GM12878 (cell line): ENCODE results near the gene VCAM1. TPM values are rescaled to one million over a fixed set of nuclear protein-coding genes. Genes with fewer than 3 reads are reported as not detected.

ENCODE experiments used
- ATAC-seq: fragments of 200-7000 bp; cut with Tn5 transposase; 3 replicates; pipeline ENCODE4 v1.9.1; 2020; ENCODE audit warnings: mild to moderate bottlenecking, moderate library complexity
- BruUV-seq: library from RNA; stranded (reverse); fragments of 400-500 nt; replicated peaks from 2 replicates; lab custom pipeline; 2021; lab: Mats Ljungman, UMichigan
- CTCF ChIA-PET: fragments of 300-600 bp; sonication (Branson Sonifier 250); formaldehyde crosslinking; extraction: SDS; loops from one replicate; lab custom pipeline; 2021; ENCODE audit warnings: inconsistent platforms; lab: Yijun Ruan, JAX
- POLR2A ChIA-PET: fragments of 350-600 bp; formaldehyde crosslinking; extraction: SDS; loops from one replicate; lab custom pipeline; 2021; ENCODE audit warnings: inconsistent platforms; lab: Charles Lee
- RAD21 ChIA-PET: fragments of 300-600 bp; sonication (Branson Sonifier 250); formaldehyde crosslinking; loops from one replicate; lab custom pipeline; 2023; ENCODE audit warnings: antibody characterized with exemption; ENCODE audit not compliant: unreplicated experiment; lab: Charles Lee
- SMC1A ChIA-PET: fragments of 300-600 bp; sonication (Branson Sonifier 250); formaldehyde crosslinking; loops from one replicate; lab custom pipeline; 2023; ENCODE audit not compliant: unreplicated experiment, uncharacterized antibody; lab: Charles Lee
- DNase-seq: peaks from one replicate; pipeline ENCODE4 v3.0.0-alpha.2; 2011; ENCODE audit warnings: low read depth, low spot score
- FAIRE-seq: peaks from 3 replicates; lab custom pipeline; 2011; peaks lifted over from hg19 to GRCh38; lab: Jason Lieb, UNC
- H2AFZ ChIP-seq: 2 replicates; pipeline ENCODE4 v1.6.0; 2011; ENCODE audit warnings: low read depth, low read length, control low read depth; ENCODE audit not compliant: control insufficient read depth
- H3K27ac ChIP-seq: 2 replicates; pipeline ENCODE4 v1.5.1; 2011; ENCODE audit warnings: control low read depth; ENCODE audit not compliant: control insufficient read depth, insufficient read depth
- H3K27me3 ChIP-seq, 2 experiments: replicated peaks in 1 of 2; 2 replicates each; pipeline versions ENCODE4 v1.6.0 to v1.6.1; 2011; ENCODE audit warnings: low read length in 1 of 2; ENCODE audit not compliant: control insufficient read depth in 2 of 2, insufficient read depth in 2 of 2
- H3K36me3 ChIP-seq, 2 experiments: 2 replicates each; pipeline ENCODE4 v1.5.1; 2011; ENCODE audit warnings: low read length in 1 of 2; ENCODE audit not compliant: control insufficient read depth in 2 of 2, insufficient read depth in 2 of 2
- H3K4me1 ChIP-seq: 2 replicates; pipeline ENCODE4 v1.6.1; 2011; ENCODE audit warnings: mild to moderate bottlenecking, low read length, moderate library complexity, mixed read lengths; ENCODE audit not compliant: control insufficient read depth, insufficient read depth
- H3K4me2 ChIP-seq: 2 replicates; pipeline ENCODE4 v1.6.0; 2011; ENCODE audit warnings: control low read depth; ENCODE audit not compliant: control insufficient read depth, insufficient read depth
- H3K4me3 ChIP-seq: fragments of 200-600 bp; sonication (generic); 2 replicates; pipeline ENCODE4 v1.5.1; 2016
- H3K79me2 ChIP-seq: 2 replicates; pipeline ENCODE4 v1.6.0; 2011; ENCODE audit warnings: low read length; ENCODE audit not compliant: control insufficient read depth, insufficient read depth
- H3K9ac ChIP-seq: 2 replicates; pipeline ENCODE4 v1.8.0; 2011; ENCODE audit warnings: low read length, control low read depth, mixed read lengths; ENCODE audit not compliant: control insufficient read depth, insufficient read depth
- H3K9me3 ChIP-seq: replicated peaks from 3 replicates; pipeline ENCODE4 v1.5.1; 2011; ENCODE audit warnings: mild to moderate bottlenecking, low read length; ENCODE audit not compliant: control insufficient read depth, insufficient read depth
- H4K20me1 ChIP-seq: 2 replicates; pipeline ENCODE4 v1.6.0; 2011; ENCODE audit not compliant: control insufficient read depth, insufficient read depth
- CEBPB ChIP-seq, 2 experiments: fragments of 150-350 bp in 1 of 2; IDR thresholded peaks; 2 replicates each; pipeline ENCODE4 v1.6.1; 2012 to 2014; ENCODE audit warnings: low read depth in 2 of 2, low read length in 2 of 2, borderline replicate concordance in 1 of 2, inconsistent platforms in 1 of 2
- CHD4 ChIP-seq: fragments of 200-600 bp; sonication (generic); IDR thresholded peaks from 2 replicates; pipeline ENCODE4 v1.6.1; 2016; ENCODE audit warnings: mild to moderate bottlenecking
- WGBS: methylation state at CpG from one replicate; pipeline ENCODE4 v1.1.6; 2016; ENCODE audit warnings: low lambda C conversion rate; ENCODE audit not compliant: insufficient replicate concordance, insufficient coverage; ENCODE audit errors: missing lambda C conversion rate; 5-methylcytosine and 5-hydroxymethylcytosine counted together
- in situ Hi-C: fragments of 300-500 bp; cut with MboI; formaldehyde crosslinking; loops from 9 replicates; pipeline ENCODE4 v1.14.3; 2018; ENCODE audit warnings: mixed read lengths
- intact Hi-C: fragments of 100-400 bp; cut with micrococcal nuclease; formaldehyde crosslinking; loops from one replicate; pipeline ENCODE4 v1.14.2; 2022; ENCODE audit not compliant: unreplicated experiment
- polyA plus RNA-seq, 11 experiments: library from polyadenylated mRNA; depleted of rRNA in 4 of 11; unstranded in 6 of 11; stranded (reverse) in 5 of 11; fragments of >200 nt; fragmentation: Nextera tagmentation in 4 of 11; fragmentation: Illumina TruSeq in 1 of 11; extraction: Ambion mirVana in 4 of 11; extraction: Trizol in 1 of 11; gene quantifications; 1 replicate in 1 of 11; 2 replicates in 10 of 11; pipeline versions ENCODE4 v1.2.1 to v1.2.3, GENCODE V29; 2011 to 2016; ENCODE audit warnings: inconsistent platforms in 2 of 11, missing spikeins in 2 of 11, low read depth in 1 of 11
- total RNA-seq, 4 experiments: library from RNA; depleted of rRNA in 3 of 4; stranded (reverse); fragments of >200 nt in 3 of 4; fragmentation: Illumina TruSeq in 1 of 4; extraction: Trizol in 1 of 4; gene quantifications; 2 replicates each; pipeline versions ENCODE4 v1.2.1 to v1.2.3, GENCODE V29; 2013 to 2021
- TF ChIP-seq, protein P1 (sequence below): fragments of 450-650 bp; formaldehyde crosslinking; IDR thresholded peaks from 2 replicates; pipeline ENCODE4 v1.4.0; 2022; ENCODE audit warnings: mild to moderate bottlenecking, moderate library complexity

VCAM1 gene
- total and polyA plus RNA-seq, 10 of the 15 experiments (the other 5 are each of a cell fraction or from before 2014, with no cell fraction given), result 5.0 to 13.6 (median 7.4) TPM

DNA sequence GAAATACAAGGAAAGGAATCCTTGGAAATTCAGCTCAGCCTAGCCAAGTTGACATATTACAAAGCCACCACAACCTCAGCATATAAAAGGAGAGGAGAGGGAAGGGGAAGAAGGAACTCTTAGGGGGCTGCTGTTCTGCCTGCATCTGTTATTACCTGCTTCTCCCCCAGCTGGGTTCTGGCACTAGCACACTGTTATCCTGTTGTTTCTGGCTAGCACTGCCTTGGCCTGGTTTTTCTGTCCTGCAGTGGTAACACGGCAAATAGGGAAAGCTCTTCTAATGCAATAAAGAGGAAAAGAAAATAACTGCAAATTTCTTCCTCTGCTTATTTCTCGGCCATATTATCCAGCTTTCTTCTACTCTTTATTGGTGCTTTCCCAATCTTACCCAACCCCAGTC, 16.5 kb upstream of the VCAM1 start:
- H3K9me3 ChIP-seq, result no peaks in the 10 kb centered on the region
- TF ChIP-seq CHD4 (no peak), CEBPB (IDR thresholded peaks at IDR 0.05; ENCODE audit: borderline replicate concordance in 1 of 2, low read depth in 2 of 2, low read length in 2 of 2) (no peak)
- TF ChIP-seq, protein P1, sequence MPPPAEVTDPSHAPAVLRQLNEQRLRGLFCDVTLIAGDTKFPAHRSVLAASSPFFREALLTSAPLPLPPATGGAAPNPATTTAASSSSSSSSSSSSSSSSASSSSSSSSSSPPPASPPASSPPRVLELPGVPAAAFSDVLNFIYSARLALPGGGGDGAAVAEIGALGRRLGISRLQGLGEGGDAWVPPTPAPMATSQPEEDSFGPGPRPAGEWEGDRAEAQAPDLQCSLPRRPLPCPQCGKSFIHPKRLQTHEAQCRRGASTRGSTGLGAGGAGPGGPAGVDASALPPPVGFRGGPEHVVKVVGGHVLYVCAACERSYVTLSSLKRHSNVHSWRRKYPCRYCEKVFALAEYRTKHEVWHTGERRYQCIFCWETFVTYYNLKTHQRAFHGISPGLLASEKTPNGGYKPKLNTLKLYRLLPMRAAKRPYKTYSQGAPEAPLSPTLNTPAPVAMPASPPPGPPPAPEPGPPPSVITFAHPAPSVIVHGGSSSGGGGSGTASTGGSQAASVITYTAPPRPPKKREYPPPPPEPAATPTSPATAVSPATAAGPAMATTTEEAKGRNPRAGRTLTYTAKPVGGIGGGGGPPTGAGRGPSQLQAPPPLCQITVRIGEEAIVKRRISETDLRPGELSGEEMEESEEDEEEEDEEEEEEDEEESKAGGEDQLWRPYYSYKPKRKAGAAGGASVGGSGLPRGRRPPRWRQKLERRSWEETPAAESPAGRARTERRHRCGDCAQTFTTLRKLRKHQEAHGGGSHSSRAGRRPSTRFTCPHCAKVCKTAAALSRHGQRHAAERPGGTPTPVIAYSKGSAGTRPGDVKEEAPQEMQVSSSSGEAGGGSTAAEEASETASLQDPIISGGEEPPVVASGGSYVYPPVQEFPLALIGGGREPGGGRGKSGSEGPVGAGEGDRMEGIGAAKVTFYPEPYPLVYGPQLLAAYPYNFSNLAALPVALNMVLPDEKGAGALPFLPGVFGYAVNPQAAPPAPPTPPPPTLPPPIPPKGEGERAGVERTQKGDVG, result no peak
- ChIA-PET RAD21 (no interaction called here), CTCF (interaction anchor here (0.7 kb wide), 3 partner anchors 20 to 587 kb away, joined by 3 read pairs; no protein-coding TSS in a partner anchor), SMC1A (interaction anchor here (0.9 to 1.5 kb wide), 4 partner anchors 9 to 17 kb away, joined by 3 read pairs; partner anchors contain the start of gene VCAM1), POLR2A (no interaction called here)
- H3K9ac ChIP-seq, result no peak overlapping the region
- intact Hi-C loops, result no loop called here
- H4K20me1 ChIP-seq, result no peaks in the 10 kb centered on the region
- no TSS peak for BruUV-seq
- no peaks in the 10 kb centered on the region for H3K36me3 ChIP-seq
- DNase-seq (no peak), ATAC-seq (no peak), FAIRE-seq (no peak)
- no peaks in the 10 kb centered on the region for H3K4me1 ChIP-seq
- H3K4me3 ChIP-seq, result no peak overlapping the region
- 0 out of 4 replicates have a peak, but pooled peaks cover 0 to 3% of the 10 kb centered on the region in 2 experiments for H3K27me3 ChIP-seq
- 23% methylated on average over 2 of the region's 2 CpGs for WGBS
- no peaks in the 10 kb centered on the region for H3K79me2 ChIP-seq
- in situ Hi-C loops, result no loop called here
- H3K27ac ChIP-seq, result no peak overlapping the region
- no peak overlapping the region for H3K4me2 ChIP-seq
- no peak overlapping the region for H2AFZ ChIP-seq
